ENCODE measurements around the gene KRTAP10-9. TPM values are rescaled to one million over a fixed set of nuclear protein-coding genes. Genes with fewer than 3 reads are reported as not detected.
"Not testable (repeated sequence)": the region's sequence is repeated elsewhere in the genome, so short reads cannot be mapped to it uniquely, and the experiment has no call there.

The KRTAP10-9 gene
- total RNA-seq, 2 experiments from 2014 or later = not detected

GRCh38 chr21:44637018-44637850 lies 10.3 kb downstream of the KRTAP10-9 start, which contains the start of gene KRTAP10-10:
Gene KRTAP10-10 (plus strand): TSS chr21:44637356. CDS start chr21:44637418, 62 bp downstream.
- no peak for DNase-seq
- intact Hi-C loops (cut with DNase I, micrococcal nuclease) = no loop called here
- H3K9me3 Mint-ChIP-seq (ENCODE audit: low read depth) = peaks cover 17% of the 10 kb centered on the region
- no peak for ATAC-seq
- ChIA-PET CTCF (no interaction called here), POLR2A (no interaction called here)
- H3K4me1 Mint-ChIP-seq = no peaks in the 10 kb centered on the region
- no peak within 1 kb of the TSS for H3K4me3 Mint-ChIP-seq
- H3K27ac Mint-ChIP-seq = no peak within 1 kb of the TSS
- H3K27me3 Mint-ChIP-seq = no peaks in the 10 kb centered on the region
- peaks cover 3% of the 10 kb centered on the region for H3K36me3 Mint-ChIP-seq (ENCODE audit: low read depth)

GRCh38 chr21:44637851-44638348 lies 11.0 kb downstream of the KRTAP10-9 start:
- H3K27me3 Mint-ChIP-seq = not testable (repeated sequence)

GRCh38 chr21:44638506-44639330 lies 11.8 kb downstream of the KRTAP10-9 start:
- peaks cover 20% of the 10 kb centered on the region for H3K9me3 Mint-ChIP-seq (ENCODE audit: low read depth)
- ATAC-seq; DNase-seq; intact Hi-C loops (cut with DNase I, micrococcal nuclease); H3K27ac Mint-ChIP-seq; CTCF ChIA-PET; H3K4me3 Mint-ChIP-seq; POLR2A ChIA-PET; H3K4me1 Mint-ChIP-seq; H3K27me3 Mint-ChIP-seq; H3K36me3 Mint-ChIP-seq (ENCODE audit: low read depth): not testable (repeated sequence)

More at GRCh38 chr21:44637851-44638348, 11.0 kb downstream of the KRTAP10-9 start:
- H3K9me3 Mint-ChIP-seq (ENCODE audit: low read depth) = peaks cover 18% of the 10 kb centered on the region
- H3K4me3 Mint-ChIP-seq; H3K4me1 Mint-ChIP-seq; H3K27ac Mint-ChIP-seq; POLR2A ChIA-PET; DNase-seq; H3K36me3 Mint-ChIP-seq (ENCODE audit: low read depth); intact Hi-C loops (cut with DNase I, micrococcal nuclease); CTCF ChIA-PET; ATAC-seq: not testable (repeated sequence)

- no peak overlapping the region for H3K4me3 Mint-ChIP-seq
- ATAC-seq (no peak), DNase-seq (no peak)
- no peak overlapping the region for H3K27ac Mint-ChIP-seq
- POLR2A ChIA-PET = no interaction called here
- H3K27me3 Mint-ChIP-seq = no peaks in the 10 kb centered on the region
- CTCF ChIA-PET = no interaction called here
- no peaks in the 10 kb centered on the region for H3K4me1 Mint-ChIP-seq
- H3K36me3 Mint-ChIP-seq (ENCODE audit: low read depth) = peaks cover 6% of the 10 kb centered on the region
- H3K9me3 Mint-ChIP-seq (ENCODE audit: low read depth) = peaks cover 24% of the 10 kb centered on the region
- intact Hi-C loops (cut with DNase I, micrococcal nuclease) = no loop called here
These were observed 12.4 kb downstream of the KRTAP10-9 start for GRCh38 chr21:44639331-44639655.

GRCh38 chr21:44640761-44641160 lies 13.9 kb downstream of the KRTAP10-9 start:
- peaks cover 32% of the 10 kb centered on the region for H3K9me3 Mint-ChIP-seq (ENCODE audit: low read depth)
- H3K27me3 Mint-ChIP-seq = no peaks in the 10 kb centered on the region
- ChIA-PET CTCF (no interaction called here), POLR2A (no interaction called here)
- ATAC-seq = no peak
- intact Hi-C loops (cut with DNase I, micrococcal nuclease) = no loop called here
- no peak overlapping the region for H3K27ac Mint-ChIP-seq
- H3K4me1 Mint-ChIP-seq = no peaks in the 10 kb centered on the region
- no peak overlapping the region for H3K4me3 Mint-ChIP-seq
- H3K36me3 Mint-ChIP-seq (ENCODE audit: low read depth) = peaks cover 12% of the 10 kb centered on the region
- no peak for DNase-seq

GRCh38 chr21:44643741-44644310 lies 16.9 kb downstream of the KRTAP10-9 start:
- H3K27ac Mint-ChIP-seq = no peak overlapping the region
- H3K27me3 Mint-ChIP-seq = no peaks in the 10 kb centered on the region
- no peak for DNase-seq
- no peak overlapping the region for H3K4me3 Mint-ChIP-seq
- peaks cover 14% of the 10 kb centered on the region for H3K36me3 Mint-ChIP-seq (ENCODE audit: low read depth)
- no peak for ATAC-seq
- CTCF ChIA-PET = no interaction called here
- POLR2A ChIA-PET = no interaction called here
- intact Hi-C loops (cut with DNase I, micrococcal nuclease) = no loop called here
- no peaks in the 10 kb centered on the region for H3K4me1 Mint-ChIP-seq
- peaks cover 32% of the 10 kb centered on the region for H3K9me3 Mint-ChIP-seq (ENCODE audit: low read depth)

- DNase-seq (no peak), ATAC-seq (no peak)
- POLR2A ChIA-PET = no interaction called here
- H3K27me3 Mint-ChIP-seq = no peaks in the 10 kb centered on the region
- peaks cover 14% of the 10 kb centered on the region for H3K36me3 Mint-ChIP-seq (ENCODE audit: low read depth)
- H3K4me3 Mint-ChIP-seq = no peak overlapping the region
- intact Hi-C loops (cut with DNase I, micrococcal nuclease) = no loop called here
- H3K4me1 Mint-ChIP-seq = no peaks in the 10 kb centered on the region
- H3K27ac Mint-ChIP-seq = no peak overlapping the region
- CTCF ChIA-PET = no interaction called here
- H3K9me3 Mint-ChIP-seq (ENCODE audit: low read depth) = peaks cover 32% of the 10 kb centered on the region
These were observed 18.0 kb downstream of the KRTAP10-9 start for GRCh38 chr21:44644878-44645277.

GRCh38 chr21:44646366-44647221 lies 19.7 kb downstream of the KRTAP10-9 start, which contains the start of gene KRTAP10-11:
Gene KRTAP10-11 (plus strand): TSS chr21:44646414. CDS start chr21:44646459, 45 bp downstream.
- H3K4me1 Mint-ChIP-seq; DNase-seq; intact Hi-C loops (cut with DNase I, micrococcal nuclease); POLR2A ChIA-PET; CTCF ChIA-PET; ATAC-seq; H3K4me3 Mint-ChIP-seq; H3K27ac Mint-ChIP-seq; H3K27me3 Mint-ChIP-seq: not testable (repeated sequence)
- Mint-ChIP-seq H3K36me3 (ENCODE audit: low read depth) (peaks cover 12% of the 10 kb centered on the region), H3K9me3 (ENCODE audit: low read depth) (peaks cover 26% of the 10 kb centered on the region)

GRCh38 chr21:44647222-44647552 lies 20.3 kb downstream of the KRTAP10-9 start:
- ATAC-seq = no peak
- intact Hi-C loops (cut with DNase I, micrococcal nuclease) = no loop called here
- POLR2A ChIA-PET = no interaction called here
- Mint-ChIP-seq H3K27me3 (no peaks in the 10 kb centered on the region), H3K9me3 (ENCODE audit: low read depth) (peaks cover 23% of the 10 kb centered on the region), H3K4me3 (no peak overlapping the region), H3K36me3 (ENCODE audit: low read depth) (peaks cover 12% of the 10 kb centered on the region), H3K27ac (no peak overlapping the region), H3K4me1 (no peaks in the 10 kb centered on the region)
- no peak for DNase-seq
- CTCF ChIA-PET = no interaction called here

- no peak overlapping the region for H3K4me3 Mint-ChIP-seq
- DNase-seq = no peak
- H3K9me3 Mint-ChIP-seq (ENCODE audit: low read depth) = peaks cover 14% of the 10 kb centered on the region
- peaks cover 3% of the 10 kb centered on the region for H3K4me1 Mint-ChIP-seq
- intact Hi-C loops (cut with DNase I, micrococcal nuclease) = no loop called here
- ChIA-PET CTCF (interaction anchor here (0.6 kb wide), 1 partner anchor 15 kb away, joined by 4 read pairs; no protein-coding TSS in a partner anchor), POLR2A (no interaction called here)
- H3K36me3 Mint-ChIP-seq (ENCODE audit: low read depth) = peaks cover 12% of the 10 kb centered on the region
- H3K27ac Mint-ChIP-seq = no peak overlapping the region
- no peak for ATAC-seq
- no peaks in the 10 kb centered on the region for H3K27me3 Mint-ChIP-seq
These were observed 21.8 kb downstream of the KRTAP10-9 start for GRCh38 chr21:44648557-44649311.

All from activated CD4-positive, alpha-beta T cell treated with anti-CD3 and anti-CD28 coated beads for 36 hours (primary cell).